GM23338 (cell line): ENCODE results near the gene KRT2. TPM values are rescaled to one million over a fixed set of nuclear protein-coding genes. Genes with fewer than 3 reads are reported as not detected.

Source experiments
- ATAC-seq: fragments of 200-7000 bp; cut with Tn5 transposase; 3 replicates; pipeline ENCODE4 v1.9.1; 2020
- DNase-seq: peaks from one replicate; pipeline ENCODE4 v3.0.0-alpha.2; 2015; ENCODE audit warnings: low spot score
- H2AFZ ChIP-seq: fragments of 200-600 bp; sonication (generic); 2 replicates; pipeline ENCODE4 v1.8.0; 2016; ENCODE audit warnings: antibody characterized with exemption, mild to moderate bottlenecking, moderate library complexity
- H3F3A ChIP-seq: fragments of 200-600 bp; sonication (generic); replicated peaks from 2 replicates; pipeline ENCODE4 v1.8.0; 2017; ENCODE audit warnings: antibody characterized with exemption, mixed run types, low read depth
- H3K27ac ChIP-seq: fragments of 200-600 bp; sonication (generic); 2 replicates; pipeline ENCODE4 v1.6.1; 2016; ENCODE audit warnings: low read depth
- H3K27me3 ChIP-seq: fragments of 200-600 bp; sonication (generic); 2 replicates; pipeline ENCODE4 v1.8.0; 2016; ENCODE audit warnings: mild to moderate bottlenecking, mixed run types, moderate library complexity; ENCODE audit not compliant: insufficient read depth
- H3K36me3 ChIP-seq: fragments of 200-600 bp; sonication (generic); 2 replicates; pipeline ENCODE4 v1.8.0; 2016; ENCODE audit warnings: mild to moderate bottlenecking; ENCODE audit not compliant: insufficient read depth
- H3K4me1 ChIP-seq: fragments of 200-600 bp; sonication (generic); 2 replicates; pipeline ENCODE4 v1.8.0; 2016; ENCODE audit warnings: mild to moderate bottlenecking, moderate library complexity; ENCODE audit not compliant: insufficient read depth
- H3K4me2 ChIP-seq: fragments of 200-600 bp; sonication (generic); 2 replicates; pipeline ENCODE4 v1.7.1; 2017; ENCODE audit warnings: mixed run types
- H3K4me3 ChIP-seq: fragments of 200-600 bp; sonication (generic); 2 replicates; pipeline ENCODE4 v1.6.1; 2016; ENCODE audit warnings: mixed run types
- H3K79me2 ChIP-seq: fragments of 200-600 bp; sonication (generic); replicated peaks from 2 replicates; pipeline ENCODE4 v1.8.0; 2017; ENCODE audit warnings: mild to moderate bottlenecking; ENCODE audit not compliant: insufficient read depth
- H3K9me2 ChIP-seq: fragments of 200-600 bp; sonication (generic); 2 replicates; pipeline ENCODE4 v1.8.0; 2017; ENCODE audit not compliant: insufficient read depth
- H4K20me1 ChIP-seq: fragments of 200-600 bp; sonication (generic); replicated peaks from 2 replicates; pipeline ENCODE4 v1.8.0; 2017; ENCODE audit warnings: mild to moderate bottlenecking; ENCODE audit not compliant: insufficient read depth
- H3K27ac Mint-ChIP-seq: 2 replicates; pipeline ENCODE4 v1.8.0; 2020; ENCODE audit warnings: inconsistent platforms, mild to moderate bottlenecking, moderate library complexity, mixed read lengths
- H3K27me3 Mint-ChIP-seq: 3 replicates; pipeline ENCODE4 v1.8.0; 2022; ENCODE audit warnings: low read depth, mild to moderate bottlenecking, moderate library complexity, mixed read lengths, inconsistent platforms; ENCODE audit not compliant: insufficient read depth, poor library complexity
- H3K36me3 Mint-ChIP-seq: 3 replicates; pipeline ENCODE4 v1.8.0; 2021; ENCODE audit warnings: low read depth, mild to moderate bottlenecking, inconsistent platforms, moderate library complexity, mixed read lengths
- H3K4me1 Mint-ChIP-seq: 3 replicates; pipeline ENCODE4 v1.8.0; 2020; ENCODE audit warnings: mild to moderate bottlenecking, inconsistent platforms, mixed read lengths
- H3K4me3 Mint-ChIP-seq: 3 replicates; pipeline ENCODE4 v1.8.0; 2021; ENCODE audit warnings: moderate library complexity, mild to moderate bottlenecking, inconsistent platforms, mixed read lengths
- H3K9me3 Mint-ChIP-seq: 3 replicates; pipeline ENCODE4 v1.8.0; 2020; ENCODE audit warnings: moderate library complexity, mild to moderate bottlenecking, inconsistent platforms, mixed read lengths
- POLR2AphosphoS5 ChIP-seq: IDR thresholded peaks from 2 replicates; pipeline ENCODE4 v1.6.1; 2016; ENCODE audit warnings: antibody characterized with exemption, low read depth
- STAT1 ChIP-seq: IDR thresholded peaks from one replicate; pipeline ENCODE4 v1.6.1; 2016; ENCODE audit warnings: antibody characterized with exemption; ENCODE audit not compliant: unreplicated experiment
- ZNF331 ChIP-seq: fragments of 250-450 bp; sonication (Bioruptor Pico); IDR thresholded peaks from 2 replicates; pipeline ENCODE4 v1.5.0; 2020; ENCODE audit warnings: low read depth, mild to moderate bottlenecking, moderate library complexity
- polyA plus RNA-seq: library from polyadenylated mRNA; unstranded; fragments of >200 nt; fragmentation: Nextera tagmentation; extraction: Ambion mirVana; gene quantifications from 2 replicates; pipeline ENCODE4 v1.2.1, GENCODE V29; 2016
- total RNA-seq: library from RNA; depleted of rRNA; stranded (reverse); fragments of >200 nt; shearing (Covaris generic); gene quantifications from 2 replicates; pipeline ENCODE4 v1.2.3, GENCODE V29; 2014
- TF ChIP-seq, protein P1 (sequence below), 2 experiments: fragments of 200-600 bp in 1 of 2; sonication (generic) in 1 of 2; conservative IDR thresholded peaks; 2 replicates each; pipeline versions ENCODE4 v1.5.1 to v1.6.1; 2016 to 2017; ENCODE audit warnings: antibody characterized with exemption in 2 of 2, low read depth in 2 of 2, mild to moderate bottlenecking in 2 of 2, moderate library complexity in 1 of 2
- TF ChIP-seq, protein P2 (sequence below): fragments of 250-450 bp; sonication (Bioruptor Pico); IDR thresholded peaks from 2 replicates; pipeline ENCODE4 v1.5.0; 2020; ENCODE audit warnings: mild to moderate bottlenecking, moderate library complexity

The KRT2 gene
- total and polyA plus RNA-seq, 2 experiments from 2014 or later: not detected

DNA sequence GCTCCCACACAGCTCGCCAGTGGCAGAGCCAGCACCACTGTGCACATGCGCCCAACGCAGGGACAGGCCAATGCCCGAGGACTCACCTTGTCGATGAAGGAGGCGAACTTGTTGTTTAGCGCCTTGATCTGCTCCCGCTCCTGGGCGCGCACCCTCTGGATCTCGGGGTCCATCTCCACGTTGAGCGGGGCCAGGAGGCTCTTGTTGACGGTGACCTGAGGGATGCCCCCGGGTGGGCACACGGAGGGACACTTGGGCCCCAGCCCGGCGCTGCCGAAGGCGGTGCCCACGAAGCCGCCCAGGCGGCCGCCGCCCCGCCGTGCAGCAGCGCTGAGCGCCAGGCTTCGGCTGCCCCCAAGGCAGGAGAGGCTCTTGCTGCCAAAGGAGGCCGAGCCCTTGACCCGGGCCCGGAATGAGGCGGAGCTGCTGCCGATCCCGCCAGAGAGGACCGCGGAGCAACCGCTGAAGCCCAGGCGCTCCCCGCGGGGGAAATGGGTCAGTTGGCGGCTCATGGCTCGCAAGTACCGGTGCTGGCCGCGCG lies 51.0 kb downstream of the KRT2 start, which contains the start of gene KRT72 (continued):
- TF ChIP-seq, protein P1, sequence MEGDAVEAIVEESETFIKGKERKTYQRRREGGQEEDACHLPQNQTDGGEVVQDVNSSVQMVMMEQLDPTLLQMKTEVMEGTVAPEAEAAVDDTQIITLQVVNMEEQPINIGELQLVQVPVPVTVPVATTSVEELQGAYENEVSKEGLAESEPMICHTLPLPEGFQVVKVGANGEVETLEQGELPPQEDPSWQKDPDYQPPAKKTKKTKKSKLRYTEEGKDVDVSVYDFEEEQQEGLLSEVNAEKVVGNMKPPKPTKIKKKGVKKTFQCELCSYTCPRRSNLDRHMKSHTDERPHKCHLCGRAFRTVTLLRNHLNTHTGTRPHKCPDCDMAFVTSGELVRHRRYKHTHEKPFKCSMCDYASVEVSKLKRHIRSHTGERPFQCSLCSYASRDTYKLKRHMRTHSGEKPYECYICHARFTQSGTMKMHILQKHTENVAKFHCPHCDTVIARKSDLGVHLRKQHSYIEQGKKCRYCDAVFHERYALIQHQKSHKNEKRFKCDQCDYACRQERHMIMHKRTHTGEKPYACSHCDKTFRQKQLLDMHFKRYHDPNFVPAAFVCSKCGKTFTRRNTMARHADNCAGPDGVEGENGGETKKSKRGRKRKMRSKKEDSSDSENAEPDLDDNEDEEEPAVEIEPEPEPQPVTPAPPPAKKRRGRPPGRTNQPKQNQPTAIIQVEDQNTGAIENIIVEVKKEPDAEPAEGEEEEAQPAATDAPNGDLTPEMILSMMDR (conservative IDR thresholded peaks at IDR 0.05; ENCODE audit: low read depth in 2 of 2): no peak
- TF ChIP-seq, protein P2, sequence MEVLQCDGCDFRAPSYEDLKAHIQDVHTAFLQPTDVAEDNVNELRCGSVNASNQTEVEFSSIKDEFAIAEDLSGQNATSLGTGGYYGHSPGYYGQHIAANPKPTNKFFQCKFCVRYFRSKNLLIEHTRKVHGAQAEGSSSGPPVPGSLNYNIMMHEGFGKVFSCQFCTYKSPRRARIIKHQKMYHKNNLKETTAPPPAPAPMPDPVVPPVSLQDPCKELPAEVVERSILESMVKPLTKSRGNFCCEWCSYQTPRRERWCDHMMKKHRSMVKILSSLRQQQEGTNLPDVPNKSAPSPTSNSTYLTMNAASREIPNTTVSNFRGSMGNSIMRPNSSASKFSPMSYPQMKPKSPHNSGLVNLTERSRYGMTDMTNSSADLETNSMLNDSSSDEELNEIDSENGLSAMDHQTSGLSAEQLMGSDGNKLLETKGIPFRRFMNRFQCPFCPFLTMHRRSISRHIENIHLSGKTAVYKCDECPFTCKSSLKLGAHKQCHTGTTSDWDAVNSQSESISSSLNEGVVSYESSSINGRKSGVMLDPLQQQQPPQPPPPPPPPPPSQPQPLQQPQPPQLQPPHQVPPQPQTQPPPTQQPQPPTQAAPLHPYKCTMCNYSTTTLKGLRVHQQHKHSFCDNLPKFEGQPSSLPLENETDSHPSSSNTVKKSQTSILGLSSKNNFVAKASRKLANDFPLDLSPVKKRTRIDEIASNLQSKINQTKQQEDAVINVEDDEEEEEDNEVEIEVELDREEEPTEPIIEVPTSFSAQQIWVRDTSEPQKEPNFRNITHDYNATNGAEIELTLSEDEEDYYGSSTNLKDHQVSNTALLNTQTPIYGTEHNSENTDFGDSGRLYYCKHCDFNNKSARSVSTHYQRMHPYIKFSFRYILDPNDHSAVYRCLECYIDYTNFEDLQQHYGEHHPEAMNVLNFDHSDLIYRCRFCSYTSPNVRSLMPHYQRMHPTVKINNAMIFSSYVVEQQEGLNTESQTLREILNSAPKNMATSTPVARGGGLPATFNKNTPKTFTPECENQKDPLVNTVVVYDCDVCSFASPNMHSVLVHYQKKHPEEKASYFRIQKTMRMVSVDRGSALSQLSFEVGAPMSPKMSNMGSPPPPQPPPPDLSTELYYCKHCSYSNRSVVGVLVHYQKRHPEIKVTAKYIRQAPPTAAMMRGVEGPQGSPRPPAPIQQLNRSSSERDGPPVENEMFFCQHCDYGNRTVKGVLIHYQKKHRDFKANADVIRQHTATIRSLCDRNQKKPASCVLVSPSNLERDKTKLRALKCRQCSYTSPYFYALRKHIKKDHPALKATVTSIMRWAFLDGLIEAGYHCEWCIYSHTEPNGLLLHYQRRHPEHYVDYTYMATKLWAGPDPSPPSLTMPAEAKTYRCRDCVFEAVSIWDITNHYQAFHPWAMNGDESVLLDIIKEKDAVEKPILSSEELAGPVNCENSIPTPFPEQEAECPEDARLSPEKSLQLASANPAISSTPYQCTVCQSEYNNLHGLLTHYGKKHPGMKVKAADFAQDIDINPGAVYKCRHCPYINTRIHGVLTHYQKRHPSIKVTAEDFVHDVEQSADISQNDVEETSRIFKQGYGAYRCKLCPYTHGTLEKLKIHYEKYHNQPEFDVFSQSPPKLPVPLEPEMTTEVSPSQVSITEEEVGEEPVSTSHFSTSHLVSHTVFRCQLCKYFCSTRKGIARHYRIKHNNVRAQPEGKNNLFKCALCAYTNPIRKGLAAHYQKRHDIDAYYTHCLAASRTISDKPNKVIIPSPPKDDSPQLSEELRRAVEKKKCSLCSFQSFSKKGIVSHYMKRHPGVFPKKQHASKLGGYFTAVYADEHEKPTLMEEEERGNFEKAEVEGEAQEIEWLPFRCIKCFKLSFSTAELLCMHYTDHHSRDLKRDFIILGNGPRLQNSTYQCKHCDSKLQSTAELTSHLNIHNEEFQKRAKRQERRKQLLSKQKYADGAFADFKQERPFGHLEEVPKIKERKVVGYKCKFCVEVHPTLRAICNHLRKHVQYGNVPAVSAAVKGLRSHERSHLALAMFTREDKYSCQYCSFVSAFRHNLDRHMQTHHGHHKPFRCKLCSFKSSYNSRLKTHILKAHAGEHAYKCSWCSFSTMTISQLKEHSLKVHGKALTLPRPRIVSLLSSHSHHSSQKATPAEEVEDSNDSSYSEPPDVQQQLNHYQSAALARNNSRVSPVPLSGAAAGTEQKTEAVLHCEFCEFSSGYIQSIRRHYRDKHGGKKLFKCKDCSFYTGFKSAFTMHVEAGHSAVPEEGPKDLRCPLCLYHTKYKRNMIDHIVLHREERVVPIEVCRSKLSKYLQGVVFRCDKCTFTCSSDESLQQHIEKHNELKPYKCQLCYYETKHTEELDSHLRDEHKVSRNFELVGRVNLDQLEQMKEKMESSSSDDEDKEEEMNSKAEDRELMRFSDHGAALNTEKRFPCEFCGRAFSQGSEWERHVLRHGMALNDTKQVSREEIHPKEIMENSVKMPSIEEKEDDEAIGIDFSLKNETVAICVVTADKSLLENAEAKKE (CRISPR knock-in tag): no peak
- TF ChIP-seq POLR2AphosphoS5: no peak

DNA sequence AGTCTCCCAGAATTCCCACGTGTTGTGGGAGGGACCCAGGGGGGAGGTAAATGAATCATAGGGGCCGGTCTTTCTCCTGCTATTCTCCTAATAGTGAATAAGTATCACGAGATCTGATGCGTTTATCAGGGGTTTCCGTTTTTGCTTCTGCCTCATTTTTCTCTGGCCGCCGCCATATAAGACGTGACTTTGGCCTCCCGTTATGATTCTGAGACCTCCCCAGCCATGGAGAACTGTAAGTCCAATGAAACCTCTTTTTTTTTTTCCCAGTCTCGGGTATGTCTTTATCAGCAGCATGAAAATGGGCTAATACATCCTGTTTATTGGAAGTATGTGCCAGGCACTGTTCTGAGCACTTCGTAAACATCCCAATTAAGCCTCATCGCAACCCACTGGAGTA lies 51.5 kb downstream of the KRT2 start:
- H3K4me1 Mint-ChIP-seq: no peaks in the 10 kb centered on the region
- H3F3A ChIP-seq: no peaks in the 10 kb centered on the region
- no peaks in the 10 kb centered on the region for H3K36me3 ChIP-seq
- no peaks in the 10 kb centered on the region for H3K9me2 ChIP-seq
- H2AFZ ChIP-seq: peak overlapping the region; percentile 84
- H3K4me2 ChIP-seq: no peak overlapping the region
- H4K20me1 ChIP-seq: no peaks in the 10 kb centered on the region
- no peaks in the 10 kb centered on the region for H3K36me3 Mint-ChIP-seq
- no peak overlapping the region for H3K27ac ChIP-seq
- DNase-seq: no peak
- no peak overlapping the region for H3K27ac Mint-ChIP-seq
- no peaks in the 10 kb centered on the region for H3K4me1 ChIP-seq
- H3K27me3 ChIP-seq: peaks cover 24% of the 10 kb centered on the region
- no peak overlapping the region for H3K4me3 Mint-ChIP-seq
- ATAC-seq: no peak
- peaks cover 12% of the 10 kb centered on the region for H3K27me3 Mint-ChIP-seq
- H3K79me2 ChIP-seq: no peaks in the 10 kb centered on the region
- H3K9me3 Mint-ChIP-seq: no peaks in the 10 kb centered on the region; the same call in 2 of the 3 replicates
- H3K4me3 ChIP-seq: peak overlapping the region; percentile 42; the same call in 1 of the 2 replicates
- TF ChIP-seq STAT1: no peak
- TF ChIP-seq ZNF331 (CRISPR knock-in tag): no peak
- TF ChIP-seq POLR2AphosphoS5: no peak
- TF ChIP-seq, protein P1 (conservative IDR thresholded peaks at IDR 0.05; ENCODE audit: low read depth in 2 of 2): no peak
